Left hindlimb (tissue), 1 donor: ENCODE data around the gene SUMO3.

Experiments
- DNase-seq: peaks from one replicate; pipeline ENCODE4 v3.0.0-alpha.2; 2018

The SUMO3 gene

GRCh38 chr21:44817914-44818639 is at the start of gene SUMO3:
SUMO3 (minus strand) TSS chr21:44818062; CDS start chr21:44817968, 94 bp downstream.
- peak; percentile 89 for DNase-seq

DNA sequence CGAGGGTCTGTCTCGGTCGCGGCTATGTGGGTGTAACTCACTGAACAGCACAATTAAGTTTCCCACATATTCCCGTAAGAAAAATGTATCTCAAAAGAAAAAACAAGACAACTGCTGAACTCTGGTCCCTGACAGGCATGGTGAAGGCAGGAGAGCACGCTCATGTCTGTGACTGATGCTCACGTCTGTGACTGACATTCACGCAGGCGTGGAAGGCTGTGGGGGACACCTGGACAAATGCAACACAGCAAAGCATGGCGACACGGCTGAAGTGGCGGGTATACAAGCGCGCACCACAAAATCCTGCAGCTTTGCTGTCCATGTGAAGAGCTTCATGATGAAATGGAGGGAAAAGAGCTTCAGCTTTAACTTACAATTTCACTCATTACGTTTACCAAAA is 49.6 kb upstream of the SUMO3 start:
- DNase-seq = no peak

GRCh38 chr21:44866780-44867179 is 48.9 kb upstream of the SUMO3 start:
- no peak for DNase-seq

GRCh38 chr21:44865561-44866280 is 47.9 kb upstream of the SUMO3 start:
- no peak for DNase-seq

- DNase-seq = no peak
Observed at GRCh38 chr21:44862869-44863685, 45.2 kb upstream of the SUMO3 start.

DNA sequence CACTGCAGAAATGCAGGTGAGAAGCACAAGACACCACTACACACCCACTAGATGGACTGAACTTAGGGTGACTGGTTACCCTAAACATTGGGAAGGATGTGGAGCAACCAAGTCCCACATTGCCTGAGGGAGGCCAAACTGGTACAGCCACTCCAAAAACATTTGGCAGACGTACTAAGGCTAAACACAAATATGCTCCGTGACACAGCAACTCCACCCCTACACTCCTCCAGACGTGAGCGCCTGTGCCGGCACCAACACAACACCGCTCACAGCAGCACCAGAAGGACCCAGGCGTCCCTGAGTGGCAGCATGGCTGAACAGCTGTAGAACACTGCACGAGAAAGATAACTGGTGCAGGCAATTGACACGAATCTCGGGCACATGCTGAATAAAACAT is 40.9 kb upstream of the SUMO3 start:
- no peak for DNase-seq

GRCh38 chr21:44858291-44858690 is 40.4 kb upstream of the SUMO3 start:
- DNase-seq = no peak

GRCh38 chr21:44857127-44857892 is 39.4 kb upstream of the SUMO3 start:
- DNase-seq = no peak

DNA sequence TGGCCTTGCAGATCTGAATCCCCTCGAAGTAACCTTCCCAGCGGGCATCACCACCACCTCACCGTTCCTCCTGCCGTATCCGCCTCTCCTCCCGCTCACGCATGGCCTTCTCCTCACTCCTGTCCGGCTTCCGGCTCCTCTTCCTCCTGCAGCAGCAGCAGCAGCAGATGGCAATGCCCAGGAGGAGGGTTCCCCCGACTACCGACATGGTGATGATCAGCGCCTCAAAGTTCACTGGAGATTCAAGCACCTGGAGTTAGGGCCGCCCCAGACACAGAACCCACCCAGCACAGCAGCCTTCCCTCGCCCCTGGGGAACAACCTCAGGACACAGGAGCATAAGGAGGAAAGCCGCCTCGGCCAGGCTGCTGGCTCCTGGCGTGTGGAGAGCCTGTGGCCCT is 38.3 kb upstream of the SUMO3 start:
- DNase-seq = no peak

GRCh38 chr21:44855572-44855971 is 37.7 kb upstream of the SUMO3 start:
- no peak for DNase-seq

GRCh38 chr21:44854664-44855446 is 37.0 kb upstream of the SUMO3 start:
- no peak for DNase-seq

GRCh38 chr21:44854391-44854663 is 36.5 kb upstream of the SUMO3 start:
- DNase-seq = no peak

DNA sequence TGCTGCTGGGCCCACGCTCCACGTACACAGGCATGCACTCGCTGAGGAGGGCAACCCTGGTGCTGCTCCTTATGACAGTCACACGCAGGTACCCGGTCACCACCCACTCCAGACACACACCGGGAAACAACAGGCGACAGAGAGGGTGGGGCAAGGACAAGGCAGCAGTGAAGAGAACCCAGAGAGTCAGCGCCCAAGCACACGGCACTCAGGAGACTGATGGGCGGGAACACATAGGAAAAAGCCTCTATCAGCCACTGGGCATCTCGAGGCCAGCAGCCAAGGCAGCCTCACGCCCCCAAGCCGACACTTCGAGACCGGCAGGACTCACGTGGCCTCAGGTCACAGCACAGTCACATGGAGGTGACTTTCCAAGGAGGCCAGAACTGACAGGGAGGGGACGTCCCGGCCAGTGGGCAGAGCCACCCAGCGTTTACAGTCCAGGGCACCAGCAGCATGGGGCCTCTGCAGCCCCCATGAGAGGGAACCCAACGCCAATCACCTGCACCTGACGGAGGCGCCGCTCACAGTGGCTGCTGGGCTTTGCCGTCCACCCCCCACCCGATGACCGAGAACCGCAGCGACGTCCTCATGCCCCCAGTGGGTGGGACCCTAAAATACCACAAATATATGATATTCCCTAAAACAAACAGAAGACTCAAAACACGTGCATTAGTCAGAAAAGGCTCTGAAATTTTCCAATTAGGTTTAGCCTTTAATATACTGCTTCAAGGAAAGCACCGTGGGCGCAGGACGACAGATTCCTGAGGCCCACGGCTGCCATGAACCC is 35.9 kb upstream of the SUMO3 start:
- no peak for DNase-seq

DNA sequence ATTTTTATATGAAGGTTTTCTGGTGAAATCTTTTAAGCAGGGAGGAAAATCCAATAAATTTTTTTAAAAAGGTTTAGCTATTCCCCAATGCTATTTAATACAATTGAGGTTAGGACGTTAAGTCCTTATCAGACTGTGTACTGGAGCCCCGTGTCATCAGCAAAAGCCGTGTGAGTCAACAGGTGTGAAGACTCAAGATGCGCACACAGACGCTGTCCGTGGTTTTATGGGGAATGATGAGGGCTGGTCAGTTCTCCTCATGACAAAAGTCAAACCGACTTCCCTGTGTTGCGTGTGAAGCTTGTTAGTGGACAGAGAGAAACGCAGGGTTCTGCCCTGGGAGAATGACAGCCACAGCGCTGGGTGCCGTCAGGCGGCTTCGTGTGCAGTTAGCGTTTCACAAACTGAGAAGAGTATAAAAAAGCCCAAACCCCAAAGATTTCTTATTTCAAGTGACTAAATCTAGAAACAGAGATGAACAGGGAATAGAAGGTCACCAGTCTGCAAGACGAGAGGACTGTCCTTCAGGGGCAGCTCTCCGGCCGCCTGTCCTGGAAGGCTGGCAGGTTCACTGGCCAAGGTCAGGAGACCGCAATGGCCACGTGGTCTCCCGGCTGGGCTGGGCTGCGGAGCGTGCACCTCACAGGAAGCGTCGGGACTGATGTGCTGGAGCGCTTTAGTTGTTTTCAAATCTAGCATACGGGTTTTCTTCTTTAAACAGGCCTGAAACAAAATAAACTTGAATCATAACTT is 33.2 kb upstream of the SUMO3 start:
- DNase-seq = no peak

DNA sequence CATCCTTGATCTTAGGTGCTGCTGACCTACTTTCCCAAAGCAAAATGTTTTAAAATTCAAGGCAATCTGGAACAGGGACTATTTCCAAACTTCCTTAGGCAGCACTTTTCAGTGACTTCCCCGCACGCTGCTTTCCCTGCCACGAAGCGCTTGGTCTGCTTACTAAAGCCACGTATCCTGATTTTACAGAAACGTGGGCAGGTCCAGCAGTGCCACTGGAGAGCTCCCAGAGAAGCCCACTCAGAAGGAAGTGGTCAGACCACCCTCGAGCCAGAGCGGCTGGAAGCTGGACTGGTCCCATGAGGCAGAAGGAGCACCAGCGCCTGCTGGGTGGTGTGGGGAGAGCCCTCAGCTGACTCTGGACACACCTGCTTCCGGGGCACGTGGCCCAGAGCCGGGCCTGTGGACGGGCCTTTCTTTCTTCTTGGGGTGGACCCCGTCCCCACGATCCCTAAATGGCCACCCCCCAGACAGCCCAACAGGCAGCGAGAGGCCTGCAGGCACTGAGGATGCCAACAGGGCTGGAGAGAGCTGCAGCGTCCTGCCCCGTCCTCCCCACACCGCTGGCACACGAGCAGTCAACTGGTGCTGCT is 32.4 kb upstream of the SUMO3 start:
- DNase-seq = no peak

- no peak for DNase-seq
Observed at GRCh38 chr21:44849616-44850130, 31.8 kb upstream of the SUMO3 start.

DNA sequence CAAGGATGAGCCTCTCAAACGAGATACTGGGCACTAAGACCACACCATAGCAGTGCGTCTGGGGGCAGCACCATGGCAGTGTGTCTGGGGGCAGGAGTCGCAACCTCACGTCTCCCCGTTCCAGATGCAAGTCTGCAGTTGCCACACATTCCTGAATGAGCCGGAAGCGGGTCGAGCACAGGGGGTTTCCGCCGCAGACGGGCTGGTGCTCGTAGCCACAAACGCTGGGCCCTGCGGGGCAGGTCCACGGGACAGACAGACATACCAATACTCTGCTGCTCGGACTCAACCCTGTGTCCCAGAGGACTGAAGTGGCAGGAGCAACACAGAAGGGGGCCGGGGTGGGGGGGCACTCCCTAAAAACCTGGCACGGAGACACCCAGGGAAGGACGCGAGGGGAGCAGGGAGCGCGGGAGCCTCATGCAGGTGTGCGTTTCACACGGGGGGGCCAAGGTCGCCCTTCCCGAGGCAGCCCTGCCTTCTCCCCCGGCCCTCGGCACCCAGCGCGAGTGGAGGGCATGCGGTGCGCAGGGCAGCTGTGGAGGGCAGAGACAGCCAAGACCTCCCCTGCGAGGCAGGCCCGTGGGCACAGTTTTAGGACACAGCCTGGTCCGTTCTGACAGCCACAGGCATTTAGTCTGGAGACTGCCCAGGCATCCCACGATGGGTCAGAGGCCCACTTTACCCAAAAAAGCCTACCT is 31.1 kb upstream of the SUMO3 start:
- DNase-seq = no peak

DNA sequence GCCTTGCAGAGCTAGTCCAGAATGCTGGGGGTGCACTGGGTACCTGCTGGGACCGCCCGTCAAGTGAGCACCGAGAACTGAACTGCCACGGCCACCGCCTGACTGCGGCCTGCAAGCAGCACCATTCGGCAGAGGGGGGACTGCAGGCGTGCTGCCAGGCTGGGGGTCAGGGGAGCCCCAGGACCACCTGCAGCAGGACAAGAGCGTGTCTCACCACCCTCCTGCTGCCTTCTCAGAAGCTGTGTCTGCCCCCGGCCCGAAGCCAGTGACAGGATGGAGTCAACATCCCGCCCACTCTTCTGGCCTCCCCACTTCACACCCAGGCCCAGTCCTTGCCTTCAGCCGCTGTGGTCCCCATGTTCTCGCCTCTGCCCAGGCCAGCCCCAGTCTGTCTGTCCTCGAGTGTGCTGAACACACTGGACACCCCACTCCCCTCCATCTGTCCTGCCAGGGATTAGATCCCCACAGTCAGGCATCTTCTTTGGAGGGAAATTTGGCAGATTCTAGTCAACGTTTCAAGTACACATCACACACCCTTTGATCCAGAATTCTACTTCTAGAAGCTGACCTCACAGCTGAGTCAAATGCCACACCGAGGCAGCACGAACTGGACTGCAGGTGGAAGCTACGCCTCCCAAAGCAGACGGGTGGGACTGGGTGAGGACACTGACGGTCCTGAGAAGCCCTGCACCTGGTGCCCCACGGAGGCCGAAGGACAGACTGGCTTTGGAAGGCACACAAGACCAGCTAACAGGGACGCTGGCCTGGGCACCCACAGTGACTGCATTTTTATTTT is 29.6 kb upstream of the SUMO3 start:
- DNase-seq = no peak
